Upper lobe of right lung (tissue), 1 donor: ENCODE results near the gene CYB5R3. TPM values are rescaled to one million over a fixed set of nuclear protein-coding genes. Genes with fewer than 3 reads are reported as not detected.

ENCODE experiments used
- ATAC-seq: fragments of 200-7000 bp; cut with Tn5 transposase; one replicate; pipeline ENCODE4 v1.9.1; 2020; ENCODE audit warnings: mild to moderate bottlenecking, moderate library complexity
- DNase-seq: peaks from one replicate; pipeline ENCODE4 v3.0.0-alpha.2; 2020
- H3K27ac ChIP-seq: fragments of 200-600 bp; one replicate; pipeline ENCODE4 v1.8.0; 2022
- H3K27me3 ChIP-seq: fragments of 200-600 bp; one replicate; pipeline ENCODE4 v1.8.0; 2022; ENCODE audit warnings: mild to moderate bottlenecking
- H3K36me3 ChIP-seq: fragments of 200-600 bp; one replicate; pipeline ENCODE4 v1.8.0; 2022
- H3K4me1 ChIP-seq: fragments of 200-600 bp; one replicate; pipeline ENCODE4 v1.8.0; 2022
- H3K4me3 ChIP-seq: fragments of 200-600 bp; one replicate; pipeline ENCODE4 v1.8.0; 2022; ENCODE audit warnings: mild to moderate bottlenecking
- H3K9me3 ChIP-seq: fragments of 200-600 bp; one replicate; pipeline ENCODE4 v1.8.0; 2022
- CTCF ChIP-seq: fragments of 200-600 bp; IDR thresholded peaks from one replicate; pipeline ENCODE4 v1.8.0; 2022; ENCODE audit warnings: antibody characterized with exemption
- intact Hi-C: fragments of 100-400 bp; cut with DNase I; formaldehyde crosslinking; loops from one replicate; pipeline ENCODE4 v1.11.0; 2022
- total RNA-seq: library from RNA; stranded (reverse); fragmentation: NEBNext Ultra II Directional; extraction: Animal tissue kit (Norgen Biotek cat#: 25700); gene quantifications from one replicate; pipeline ENCODE4 v1.2.1, GENCODE V29; 2021
- donor health status: DM: no; HTN: yes; CAD: no; lungs with severe emphysema.

CYB5R3 gene
- total RNA-seq, 1 donor from 2014 or later: 251 TPM

DNA sequence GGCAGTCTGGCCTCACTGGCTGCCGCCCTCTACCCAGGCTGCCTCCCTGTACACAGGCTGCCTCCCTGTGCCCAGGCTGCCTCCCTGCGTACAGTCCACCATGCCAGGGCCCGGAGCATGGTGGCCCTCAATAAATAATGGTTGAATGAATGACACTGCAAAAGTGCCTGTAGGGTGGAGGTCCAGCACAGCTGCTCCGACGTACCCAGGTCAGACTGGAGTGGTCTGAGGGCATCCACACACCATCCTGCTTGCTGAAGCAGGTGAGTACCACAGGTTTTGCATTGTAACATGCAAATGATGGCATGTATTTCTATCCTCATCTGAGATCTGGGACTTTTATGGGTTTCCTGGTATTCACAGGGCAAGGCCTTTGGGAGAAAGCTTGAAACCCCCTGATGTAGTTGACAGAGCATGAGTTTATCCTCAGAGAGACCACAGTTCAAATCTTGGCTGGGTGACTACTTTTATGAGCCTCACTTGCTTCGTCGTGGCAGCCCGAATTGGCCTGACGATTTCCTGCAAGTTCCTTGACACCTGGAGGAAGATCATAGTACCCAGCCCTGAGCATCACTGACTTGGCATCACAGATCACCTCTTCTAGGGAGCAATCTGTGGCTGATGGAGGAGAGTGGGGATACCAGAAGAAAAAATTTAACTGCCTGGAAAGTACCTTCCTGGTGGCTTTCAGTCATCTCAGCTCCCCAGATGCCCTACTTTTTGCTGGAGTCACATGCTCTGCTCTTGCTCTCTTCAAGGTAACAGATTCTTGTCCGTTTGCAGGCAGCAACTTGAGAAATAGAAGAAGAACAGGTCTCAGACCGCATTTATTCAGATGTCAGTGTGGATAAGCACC lies 16.0 kb upstream of the CYB5R3 start:
- intact Hi-C loops: no loop called here
- H3K9me3 ChIP-seq: no peaks in the 10 kb centered on the region
- peaks cover 4% of the 10 kb centered on the region for H3K4me1 ChIP-seq
- H3K27ac ChIP-seq: no peak overlapping the region
- DNase-seq (no peak), ATAC-seq (no peak)
- H3K27me3 ChIP-seq: no peaks in the 10 kb centered on the region
- no peak for TF ChIP-seq CTCF
- no peak overlapping the region for H3K4me3 ChIP-seq
- no peaks in the 10 kb centered on the region for H3K36me3 ChIP-seq

- intact Hi-C loops: no loop called here
- H3K36me3 ChIP-seq: no peaks in the 10 kb centered on the region
- H3K27me3 ChIP-seq: no peaks in the 10 kb centered on the region
- TF ChIP-seq CTCF: peak; percentile 78
- H3K4me1 ChIP-seq: peaks cover 3% of the 10 kb centered on the region
- peak overlapping the region; percentile 17 for H3K27ac ChIP-seq
- ATAC-seq: peak; percentile 95
- H3K9me3 ChIP-seq: no peaks in the 10 kb centered on the region
- H3K4me3 ChIP-seq: peak overlapping the region; percentile 56
- peak; percentile 89 for DNase-seq
These were observed 13.0 kb upstream of the CYB5R3 start for GRCh38 chr22:42661985-42662831.

DNA sequence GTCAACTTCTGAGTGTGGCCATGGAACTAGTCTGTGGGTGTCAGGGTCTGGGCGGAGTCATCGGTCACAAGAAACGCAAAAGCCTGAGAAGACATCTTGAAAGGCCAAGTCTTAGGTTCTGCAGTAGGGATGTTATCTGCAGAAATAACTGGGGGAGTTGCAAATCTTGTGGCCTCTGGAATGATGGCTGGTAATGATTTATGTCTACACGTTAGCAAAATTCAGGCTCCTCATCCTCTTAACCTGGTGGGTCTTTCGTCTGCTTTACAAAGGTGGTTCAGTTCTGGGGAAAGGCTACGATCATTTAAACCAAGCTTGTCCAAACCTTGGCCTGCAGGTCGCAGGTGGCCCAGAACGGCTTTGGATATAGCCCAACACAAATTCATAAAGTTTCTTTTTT lies 7.4 kb upstream of the CYB5R3 start:
- H3K4me3 ChIP-seq: no peak overlapping the region
- TF ChIP-seq CTCF: no peak
- H3K27ac ChIP-seq: no peak overlapping the region
- intact Hi-C loops: loop anchor here (10.0 kb wide), 2 partner anchors 58 to 158 kb away; no protein-coding TSS in a partner anchor
- no peak for DNase-seq
- H3K27me3 ChIP-seq: no peaks in the 10 kb centered on the region
- H3K4me1 ChIP-seq: no peaks in the 10 kb centered on the region
- H3K9me3 ChIP-seq: no peaks in the 10 kb centered on the region
- no peak for ATAC-seq
- H3K36me3 ChIP-seq: no peaks in the 10 kb centered on the region

DNA sequence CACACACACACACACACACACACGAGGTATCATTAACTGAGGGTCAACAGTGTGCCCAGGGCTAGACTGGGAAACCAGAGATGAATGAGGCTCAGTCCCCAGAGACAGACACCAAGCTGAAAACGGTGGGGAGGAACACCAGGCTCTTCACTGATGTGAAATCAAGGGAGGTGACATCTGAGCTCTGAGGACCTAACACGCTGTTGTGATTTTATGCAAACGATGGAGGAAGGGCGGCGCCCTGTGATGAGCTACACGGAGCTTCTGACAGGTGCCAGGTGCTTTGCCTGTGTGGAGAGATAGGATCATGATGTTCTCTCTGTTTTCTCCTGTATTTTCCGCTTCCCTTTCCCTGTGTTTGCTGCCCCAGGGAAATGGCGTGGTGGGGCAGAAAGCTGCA lies 6.5 kb upstream of the CYB5R3 start:
- Histone ChIP-seq H3K4me3 (no peak overlapping the region), H3K9me3 (no peaks in the 10 kb centered on the region), H3K36me3 (no peaks in the 10 kb centered on the region), H3K27ac (no peak overlapping the region), H3K4me1 (no peaks in the 10 kb centered on the region), H3K27me3 (no peaks in the 10 kb centered on the region)
- DNase-seq (no peak), ATAC-seq (no peak)
- TF ChIP-seq CTCF: no peak
- intact Hi-C loops: loop anchor here (10.0 kb wide), 2 partner anchors 59 to 159 kb away; no protein-coding TSS in a partner anchor

DNA sequence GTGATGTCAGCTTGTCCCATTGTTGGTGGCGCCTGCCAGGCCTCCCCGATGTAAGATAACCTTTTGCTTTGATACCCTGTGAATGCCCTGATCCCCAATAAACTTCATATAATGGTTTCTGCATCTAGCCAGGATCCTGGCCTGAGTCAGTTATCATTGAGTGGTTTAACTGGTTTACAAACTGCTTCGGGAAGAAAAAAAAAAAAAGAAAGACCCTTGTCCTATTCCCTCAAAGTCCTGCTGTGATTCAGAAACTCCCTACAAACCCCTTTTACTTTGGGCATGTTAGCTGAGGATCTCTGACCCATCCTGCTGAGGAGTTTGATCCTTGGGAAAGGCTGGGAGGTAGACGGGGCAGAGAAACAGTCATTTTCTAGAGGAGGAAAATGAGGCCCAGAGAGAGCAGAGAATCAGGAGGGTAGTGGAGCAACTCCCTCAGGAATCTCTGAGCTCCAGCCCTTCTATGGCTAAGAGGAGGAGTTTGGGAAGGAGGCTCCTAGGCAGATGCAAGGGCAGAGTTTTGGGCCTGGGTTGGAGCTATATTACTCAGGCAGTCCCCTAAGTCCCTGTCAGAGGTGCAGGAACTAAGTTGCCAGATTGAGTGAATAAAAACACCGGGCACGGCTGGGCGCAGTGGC lies 5.4 kb upstream of the CYB5R3 start:
- ATAC-seq: no peak
- DNase-seq: no peak
- Histone ChIP-seq H3K4me3 (no peak overlapping the region), H3K9me3 (no peaks in the 10 kb centered on the region), H3K36me3 (no peaks in the 10 kb centered on the region), H3K27me3 (no peaks in the 10 kb centered on the region), H3K4me1 (no peaks in the 10 kb centered on the region), H3K27ac (no peak overlapping the region)
- intact Hi-C loops: loop anchor here (10.0 kb wide), 2 partner anchors 60 to 160 kb away; no protein-coding TSS in a partner anchor
- TF ChIP-seq CTCF: no peak
